OCI-LY7 (cell line): ENCODE measurements around the gene EP400.

Experiments
- EZH2phosphoT487 ChIP-seq: fragments of 200-600 bp; sonication (generic); IDR thresholded peaks from 2 replicates; pipeline ENCODE4 v1.6.1; 2018; ENCODE audit warnings: low read depth, borderline replicate concordance, mild to moderate bottlenecking, mixed run types, antibody characterized with exemption, low read length, moderate library complexity, mixed read lengths
- TF ChIP-seq, protein P1 (sequence below): fragments of 200-600 bp; sonication (generic); conservative IDR thresholded peaks from 2 replicates; pipeline ENCODE4 v1.5.1; 2014; ENCODE audit warnings: mild to moderate bottlenecking, antibody characterized with exemption, low read length, moderate library complexity, mixed read lengths

DNA sequence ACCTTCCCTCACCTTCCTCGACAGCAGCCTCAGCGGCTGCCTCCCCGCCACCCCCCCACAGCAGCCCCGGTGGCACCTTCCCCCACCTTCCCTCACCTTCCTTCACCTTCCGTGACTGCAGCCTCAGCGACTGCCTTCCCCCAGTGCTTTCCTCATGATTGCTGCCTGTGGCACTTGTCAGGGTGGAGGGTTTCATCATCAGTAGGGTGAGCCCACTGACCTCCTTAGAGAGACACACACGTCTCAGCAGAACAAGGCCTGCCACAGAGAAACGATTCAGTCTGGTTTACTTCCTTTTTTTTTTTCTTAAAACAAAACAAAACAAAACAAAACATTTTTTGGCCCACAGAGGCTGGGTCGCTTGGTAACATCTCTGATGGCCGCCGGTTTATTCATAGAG, 75.0 kb downstream of the EP400 start:
- TF ChIP-seq, protein P1, sequence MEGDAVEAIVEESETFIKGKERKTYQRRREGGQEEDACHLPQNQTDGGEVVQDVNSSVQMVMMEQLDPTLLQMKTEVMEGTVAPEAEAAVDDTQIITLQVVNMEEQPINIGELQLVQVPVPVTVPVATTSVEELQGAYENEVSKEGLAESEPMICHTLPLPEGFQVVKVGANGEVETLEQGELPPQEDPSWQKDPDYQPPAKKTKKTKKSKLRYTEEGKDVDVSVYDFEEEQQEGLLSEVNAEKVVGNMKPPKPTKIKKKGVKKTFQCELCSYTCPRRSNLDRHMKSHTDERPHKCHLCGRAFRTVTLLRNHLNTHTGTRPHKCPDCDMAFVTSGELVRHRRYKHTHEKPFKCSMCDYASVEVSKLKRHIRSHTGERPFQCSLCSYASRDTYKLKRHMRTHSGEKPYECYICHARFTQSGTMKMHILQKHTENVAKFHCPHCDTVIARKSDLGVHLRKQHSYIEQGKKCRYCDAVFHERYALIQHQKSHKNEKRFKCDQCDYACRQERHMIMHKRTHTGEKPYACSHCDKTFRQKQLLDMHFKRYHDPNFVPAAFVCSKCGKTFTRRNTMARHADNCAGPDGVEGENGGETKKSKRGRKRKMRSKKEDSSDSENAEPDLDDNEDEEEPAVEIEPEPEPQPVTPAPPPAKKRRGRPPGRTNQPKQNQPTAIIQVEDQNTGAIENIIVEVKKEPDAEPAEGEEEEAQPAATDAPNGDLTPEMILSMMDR: no peak
- no peak for TF ChIP-seq EZH2phosphoT487
